ENCODE results near the gene GTF3C4. TPM values are rescaled to one million over a fixed set of nuclear protein-coding genes. Genes with fewer than 3 reads are reported as not detected.

GTF3C4 gene, protein sequence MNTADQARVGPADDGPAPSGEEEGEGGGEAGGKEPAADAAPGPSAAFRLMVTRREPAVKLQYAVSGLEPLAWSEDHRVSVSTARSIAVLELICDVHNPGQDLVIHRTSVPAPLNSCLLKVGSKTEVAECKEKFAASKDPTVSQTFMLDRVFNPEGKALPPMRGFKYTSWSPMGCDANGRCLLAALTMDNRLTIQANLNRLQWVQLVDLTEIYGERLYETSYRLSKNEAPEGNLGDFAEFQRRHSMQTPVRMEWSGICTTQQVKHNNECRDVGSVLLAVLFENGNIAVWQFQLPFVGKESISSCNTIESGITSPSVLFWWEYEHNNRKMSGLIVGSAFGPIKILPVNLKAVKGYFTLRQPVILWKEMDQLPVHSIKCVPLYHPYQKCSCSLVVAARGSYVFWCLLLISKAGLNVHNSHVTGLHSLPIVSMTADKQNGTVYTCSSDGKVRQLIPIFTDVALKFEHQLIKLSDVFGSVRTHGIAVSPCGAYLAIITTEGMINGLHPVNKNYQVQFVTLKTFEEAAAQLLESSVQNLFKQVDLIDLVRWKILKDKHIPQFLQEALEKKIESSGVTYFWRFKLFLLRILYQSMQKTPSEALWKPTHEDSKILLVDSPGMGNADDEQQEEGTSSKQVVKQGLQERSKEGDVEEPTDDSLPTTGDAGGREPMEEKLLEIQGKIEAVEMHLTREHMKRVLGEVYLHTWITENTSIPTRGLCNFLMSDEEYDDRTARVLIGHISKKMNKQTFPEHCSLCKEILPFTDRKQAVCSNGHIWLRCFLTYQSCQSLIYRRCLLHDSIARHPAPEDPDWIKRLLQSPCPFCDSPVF
- total RNA-seq = 16.6 and 19.2 TPM in 2 replicates
- 5.7 and 6.1 TPM in 2 replicates for polyA plus RNA-seq

DNA sequence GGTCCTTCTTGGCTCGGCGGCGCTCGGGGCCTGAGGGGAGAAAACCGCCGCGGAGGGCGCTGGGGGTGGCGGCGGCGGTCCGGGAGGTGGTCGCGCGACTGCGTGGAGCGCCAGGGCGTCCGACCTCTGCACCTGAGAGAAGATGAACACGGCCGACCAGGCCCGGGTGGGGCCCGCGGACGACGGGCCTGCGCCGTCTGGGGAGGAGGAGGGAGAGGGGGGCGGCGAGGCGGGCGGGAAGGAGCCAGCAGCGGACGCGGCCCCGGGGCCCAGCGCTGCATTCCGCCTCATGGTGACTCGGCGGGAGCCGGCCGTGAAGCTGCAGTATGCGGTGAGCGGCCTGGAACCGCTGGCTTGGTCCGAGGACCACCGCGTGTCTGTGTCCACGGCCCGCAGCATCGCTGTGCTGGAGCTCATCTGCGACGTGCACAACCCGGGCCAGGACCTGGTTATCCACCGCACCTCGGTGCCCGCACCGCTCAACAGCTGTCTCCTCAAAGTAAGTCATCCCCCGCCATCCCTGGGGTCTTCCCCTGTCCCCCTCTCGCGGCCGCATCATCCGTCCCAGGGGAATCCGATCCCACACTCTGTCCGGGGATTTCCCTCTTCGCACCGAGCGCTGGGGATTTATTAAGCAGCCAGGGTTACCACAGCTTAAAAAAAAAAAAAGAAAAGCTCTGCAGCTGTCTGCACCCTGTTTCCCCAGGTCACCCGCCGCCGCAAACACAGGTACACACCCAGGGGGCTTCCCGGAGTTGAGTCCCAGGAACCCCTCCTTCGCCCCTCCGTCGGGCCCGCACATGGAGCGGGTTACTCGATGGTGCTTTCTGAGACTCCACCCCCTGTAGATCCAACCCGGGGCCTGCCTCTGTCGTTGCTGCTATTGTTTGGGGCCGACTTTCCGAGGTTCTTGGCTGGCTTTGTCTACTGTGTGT, at the start of gene GTF3C4:
Gene GTF3C4, plus strand, starts transcription at position 8 of the 935 bp plus-strand sequence. Its CDS starts 135 bp downstream, at position 143.
- H3K36me3 ChIP-seq (replicated peaks; ENCODE audit: insufficient read depth, low read depth) = no peaks in the 10 kb centered on the region
- peak within 1 kb of the TSS; percentile 99 for H3K27ac ChIP-seq
- H2AFZ ChIP-seq = peak within 1 kb of the TSS; percentile 96
- peak; percentile 59 for DNase-seq (ENCODE audit: low spot score)
- peaks cover 24% of the 10 kb centered on the region for H4K20me1 ChIP-seq (ENCODE audit: insufficient read depth, poor library complexity, severe bottlenecking)
- H3K4me2 ChIP-seq = peak within 1 kb of the TSS; percentile 96
- under 1% methylated on average over 49 of the region's 82 CpGs for WGBS (ENCODE audit: low lambda C conversion rate, missing lambda C conversion rate)
- peaks cover 24% of the 10 kb centered on the region for H3K4me1 ChIP-seq (ENCODE audit: insufficient read depth)
- TF ChIP-seq, protein P1, sequence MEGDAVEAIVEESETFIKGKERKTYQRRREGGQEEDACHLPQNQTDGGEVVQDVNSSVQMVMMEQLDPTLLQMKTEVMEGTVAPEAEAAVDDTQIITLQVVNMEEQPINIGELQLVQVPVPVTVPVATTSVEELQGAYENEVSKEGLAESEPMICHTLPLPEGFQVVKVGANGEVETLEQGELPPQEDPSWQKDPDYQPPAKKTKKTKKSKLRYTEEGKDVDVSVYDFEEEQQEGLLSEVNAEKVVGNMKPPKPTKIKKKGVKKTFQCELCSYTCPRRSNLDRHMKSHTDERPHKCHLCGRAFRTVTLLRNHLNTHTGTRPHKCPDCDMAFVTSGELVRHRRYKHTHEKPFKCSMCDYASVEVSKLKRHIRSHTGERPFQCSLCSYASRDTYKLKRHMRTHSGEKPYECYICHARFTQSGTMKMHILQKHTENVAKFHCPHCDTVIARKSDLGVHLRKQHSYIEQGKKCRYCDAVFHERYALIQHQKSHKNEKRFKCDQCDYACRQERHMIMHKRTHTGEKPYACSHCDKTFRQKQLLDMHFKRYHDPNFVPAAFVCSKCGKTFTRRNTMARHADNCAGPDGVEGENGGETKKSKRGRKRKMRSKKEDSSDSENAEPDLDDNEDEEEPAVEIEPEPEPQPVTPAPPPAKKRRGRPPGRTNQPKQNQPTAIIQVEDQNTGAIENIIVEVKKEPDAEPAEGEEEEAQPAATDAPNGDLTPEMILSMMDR (IDR thresholded peaks at IDR 0.05; ENCODE audit: poor library complexity) = no peak
- H3K27me3 ChIP-seq = no peaks in the 10 kb centered on the region
- no peaks in the 10 kb centered on the region for H3K9me2 ChIP-seq (replicated peaks; ENCODE audit: insufficient read depth)
- H3K79me2 ChIP-seq = peaks cover 88% of the 10 kb centered on the region
- peak within 1 kb of the TSS; percentile 99 for H3K4me3 ChIP-seq
- no peaks in the 10 kb centered on the region for H3K9me3 ChIP-seq (ENCODE audit: low read depth)

DNA sequence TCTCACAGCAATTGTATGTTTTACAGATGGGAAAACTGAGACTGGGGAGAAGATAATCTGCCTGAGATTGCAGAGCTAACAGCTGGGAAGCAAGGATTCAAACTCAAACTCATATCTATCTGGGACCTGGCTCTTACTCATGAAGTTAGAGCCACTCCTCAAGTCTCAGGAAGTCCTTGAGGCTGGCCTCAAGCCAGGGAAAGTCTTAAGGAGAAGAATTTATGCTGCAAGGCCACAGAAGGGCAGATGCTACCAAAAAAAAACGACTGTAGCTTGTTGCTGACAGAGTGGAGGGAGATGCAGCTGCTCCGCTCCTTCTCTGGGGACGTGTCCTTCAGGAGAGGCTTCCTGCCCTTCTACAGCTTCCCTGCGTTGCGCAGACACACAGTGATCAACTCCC, 48.1 kb upstream of the GTF3C4 start:
- no peaks in the 10 kb centered on the region for H3K27me3 ChIP-seq
- H2AFZ ChIP-seq = no peak overlapping the region
- H3K4me2 ChIP-seq = no peak overlapping the region
- H4K20me1 ChIP-seq (ENCODE audit: insufficient read depth, poor library complexity, severe bottlenecking) = no peaks in the 10 kb centered on the region
- no peaks in the 10 kb centered on the region for H3K4me1 ChIP-seq (ENCODE audit: insufficient read depth)
- DNase-seq (ENCODE audit: low spot score) = peak; percentile 38
- H3K9me3 ChIP-seq (ENCODE audit: low read depth) = no peaks in the 10 kb centered on the region
- no peak overlapping the region for H3K27ac ChIP-seq
- no peaks in the 10 kb centered on the region for H3K36me3 ChIP-seq (replicated peaks; ENCODE audit: insufficient read depth, low read depth)
- H3K4me3 ChIP-seq = no peak overlapping the region
- 78% methylated on average over 5 of the region's 5 CpGs for WGBS (ENCODE audit: low lambda C conversion rate, missing lambda C conversion rate)
- no peaks in the 10 kb centered on the region for H3K79me2 ChIP-seq
- TF ChIP-seq EZH2phosphoT487 (IDR thresholded peaks at IDR 0.05; ENCODE audit: low read depth, severe bottlenecking, unreplicated experiment) (no peak), EZH2 (IDR thresholded peaks at IDR 0.05; ENCODE audit: borderline replicate concordance) (no peak)
- TF ChIP-seq, protein P1 (IDR thresholded peaks at IDR 0.05; ENCODE audit: poor library complexity) = no peak
- H3K9me2 ChIP-seq (replicated peaks; ENCODE audit: insufficient read depth) = no peaks in the 10 kb centered on the region

DNA sequence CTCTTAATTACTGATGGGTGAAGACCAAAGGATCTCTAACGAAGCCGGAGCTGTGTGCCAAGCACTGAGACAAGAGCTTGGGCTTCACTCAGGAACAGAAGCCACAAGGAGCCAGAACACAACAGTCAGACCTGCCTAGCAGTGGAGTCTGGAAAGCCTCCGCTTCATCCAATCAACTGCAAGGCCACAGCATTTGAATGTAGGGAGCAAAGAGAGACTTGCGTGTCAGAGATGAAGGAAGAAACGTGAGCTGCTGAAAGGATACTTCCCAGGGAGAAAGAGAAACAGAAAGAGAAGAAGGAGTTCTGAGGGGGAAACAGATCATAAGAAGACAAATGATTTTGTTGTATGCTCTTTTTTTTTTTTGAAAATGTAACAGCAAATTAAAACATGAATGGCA, 44.0 kb upstream of the GTF3C4 start:
- 94% methylated on average over 5 of the region's 5 CpGs for WGBS (ENCODE audit: low lambda C conversion rate, missing lambda C conversion rate)
- Histone ChIP-seq H3K27ac (no peak overlapping the region), H4K20me1 (ENCODE audit: insufficient read depth, poor library complexity, severe bottlenecking) (no peaks in the 10 kb centered on the region), H3K79me2 (no peaks in the 10 kb centered on the region), H3K4me2 (no peak overlapping the region), H3K36me3 (replicated peaks; ENCODE audit: insufficient read depth, low read depth) (no peaks in the 10 kb centered on the region), H2AFZ (no peak overlapping the region), H3K9me2 (replicated peaks; ENCODE audit: insufficient read depth) (no peaks in the 10 kb centered on the region), H3K27me3 (no peaks in the 10 kb centered on the region), H3K9me3 (ENCODE audit: low read depth) (no peaks in the 10 kb centered on the region), H3K4me3 (no peak overlapping the region), H3K4me1 (ENCODE audit: insufficient read depth) (no peaks in the 10 kb centered on the region)
- TF ChIP-seq, protein P1 (IDR thresholded peaks at IDR 0.05; ENCODE audit: poor library complexity) = no peak
- TF ChIP-seq EZH2 (IDR thresholded peaks at IDR 0.05; ENCODE audit: borderline replicate concordance) = no peak
- TF ChIP-seq EZH2phosphoT487 (IDR thresholded peaks at IDR 0.05; ENCODE audit: low read depth, severe bottlenecking, unreplicated experiment) = no peak
- DNase-seq (ENCODE audit: low spot score) = no peak

All from hepatocyte (in vitro differentiated cells).